ENCODE measurements around the gene BIRC2. TPM values are rescaled to one million over a fixed set of nuclear protein-coding genes. Genes with fewer than 3 reads are reported as not detected.
A peak's percentile ranks its signal among the peaks of the same experiment; 100 is the strongest.

The BIRC2 gene
- polyA plus RNA-seq, 2 of the 4 experiments (the other 2 are of a cell fraction): 24.2 to 60.4 TPM

- TF ChIP-seq ZFP36 (IDR thresholded peaks at IDR 0.05; ENCODE audit: borderline replicate concordance, partially characterized antibody): no peak
- no peak for TF ChIP-seq NR3C1 (IDR thresholded peaks at IDR 0.05)
- no peak for TF ChIP-seq POLR2A (IDR thresholded peaks at IDR 0.05; ENCODE audit: low read length)
- no peak for TF ChIP-seq HOXB13 (CRISPR knock-in tag; IDR thresholded peaks at IDR 0.05; ENCODE audit: low read depth)
- no peak for TF ChIP-seq FOXS1 (CRISPR knock-in tag; IDR thresholded peaks at IDR 0.05)
- no peak for TF ChIP-seq HEYL (CRISPR knock-in tag; IDR thresholded peaks at IDR 0.05)
- TF ChIP-seq RCOR1 (IDR thresholded peaks at IDR 0.05; ENCODE audit: low read depth, low read length): no peak
- no peak for TF ChIP-seq ZNF302 (CRISPR knock-in tag; IDR thresholded peaks at IDR 0.05)
- no peak for TF ChIP-seq EP300 (IDR thresholded peaks at IDR 0.05)
- TF ChIP-seq PHF8 (IDR thresholded peaks at IDR 0.05; ENCODE audit: borderline replicate concordance, low read depth): no peak
- TF ChIP-seq HDAC2 (IDR thresholded peaks at IDR 0.05): no peak
- TF ChIP-seq NFE2L2 (conservative IDR thresholded peaks at IDR 0.05; ENCODE audit: low read length): no peak
- TF ChIP-seq ATOH8 (CRISPR knock-in tag; IDR thresholded peaks at IDR 0.05; ENCODE audit: low read depth): no peak
- no peak for TF ChIP-seq BHLHE40 (IDR thresholded peaks at IDR 0.05; ENCODE audit: low read depth, low read length)
- 94% methylated on average over 1 of the region's 1 CpG for WGBS (ENCODE audit: missing lambda C conversion rate)
- H3K9me3 ChIP-seq: no peaks in the 10 kb centered on the region
- peaks cover 32% of the 10 kb centered on the region; the same call in 2 of the 3 replicates for H3K4me1 ChIP-seq
- DNase-seq (ENCODE audit: low read depth in 1 of 2, low spot score in 1 of 2) (no peak), FAIRE-seq (no peak), ATAC-seq (no peak)
- ChIA-PET CTCF (interaction anchor here (1.4 to 3.7 kb wide), 3 partner anchors 11 to 41 kb away, joined by 3 to 13 read pairs (median 5); no protein-coding TSS in a partner anchor), POLR2A (no interaction called here)
- H3K4me3 ChIP-seq: no peak overlapping the region
- H3K4me2 ChIP-seq: no peak overlapping the region
- no peak overlapping the region for H3K27ac ChIP-seq
These were observed 61.3 kb downstream of the BIRC2 start for GRCh38 chr11:102408339-102408738.

GRCh38 chr11:102410382-102410784, 63.4 kb downstream of the BIRC2 start:
- Histone ChIP-seq H3K27ac (no peak overlapping the region), H3K4me2 (no peak overlapping the region), H3K9me3 (no peaks in the 10 kb centered on the region), H3K4me1 (peaks cover 32% of the 10 kb centered on the region; the same call in 2 of the 3 replicates), H3K4me3 (no peak overlapping the region)
- no peak for TF ChIP-seq POLR2AphosphoS2 (conservative IDR thresholded peaks at IDR 0.05; ENCODE audit: low read length)
- TF ChIP-seq KDM1A (IDR thresholded peaks at IDR 0.05; ENCODE audit: low read depth): no peak
- TF ChIP-seq REST (IDR thresholded peaks at IDR 0.05): no peak
- TF ChIP-seq, protein P1, sequence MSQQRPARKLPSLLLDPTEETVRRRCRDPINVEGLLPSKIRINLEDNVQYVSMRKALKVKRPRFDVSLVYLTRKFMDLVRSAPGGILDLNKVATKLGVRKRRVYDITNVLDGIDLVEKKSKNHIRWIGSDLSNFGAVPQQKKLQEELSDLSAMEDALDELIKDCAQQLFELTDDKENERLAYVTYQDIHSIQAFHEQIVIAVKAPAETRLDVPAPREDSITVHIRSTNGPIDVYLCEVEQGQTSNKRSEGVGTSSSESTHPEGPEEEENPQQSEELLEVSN (IDR thresholded peaks at IDR 0.05; ENCODE audit: borderline replicate concordance, low read depth): no peak
- no peak for TF ChIP-seq FOSB (CRISPR knock-in tag; IDR thresholded peaks at IDR 0.05)
- no peak for TF ChIP-seq SREBF2 (IDR thresholded peaks at IDR 0.05)
- no peak for TF ChIP-seq CTCF (IDR thresholded peaks at IDR 0.05)
- no peak for TF ChIP-seq JUNB (IDR thresholded peaks at IDR 0.05)
- no peak for TF ChIP-seq PHF8 (IDR thresholded peaks at IDR 0.05; ENCODE audit: borderline replicate concordance, low read depth)
- TF ChIP-seq MAFK (IDR thresholded peaks at IDR 0.05; ENCODE audit: partially characterized antibody): no peak
- ChIA-PET POLR2A (no interaction called here), CTCF (interaction anchor here (1.0 kb wide), 1 partner anchor 203 kb away, joined by 3 read pairs; no protein-coding TSS in a partner anchor)
- DNase-seq (ENCODE audit: low read depth in 1 of 2, low spot score in 1 of 2) (no peak), ATAC-seq (peak; percentile 54 to 68; a peak in 4 of 6 replicates), FAIRE-seq (no peak)
- 81% methylated on average over 5 of the region's 5 CpGs for WGBS (ENCODE audit: missing lambda C conversion rate)

Measured in A549 (cell line).